HG03469 (cell line): ENCODE measurements around the gene TAP2.

Source experiments
- ATAC-seq: cut with Tn5 transposase; IDR thresholded peaks from one replicate; pipeline ENCODE4 v1.9.1; 2021; ENCODE audit warnings: mild to moderate bottlenecking, moderate library complexity, moderate number of reproducible peaks; ENCODE audit not compliant: unreplicated experiment

TAP2 gene

DNA sequence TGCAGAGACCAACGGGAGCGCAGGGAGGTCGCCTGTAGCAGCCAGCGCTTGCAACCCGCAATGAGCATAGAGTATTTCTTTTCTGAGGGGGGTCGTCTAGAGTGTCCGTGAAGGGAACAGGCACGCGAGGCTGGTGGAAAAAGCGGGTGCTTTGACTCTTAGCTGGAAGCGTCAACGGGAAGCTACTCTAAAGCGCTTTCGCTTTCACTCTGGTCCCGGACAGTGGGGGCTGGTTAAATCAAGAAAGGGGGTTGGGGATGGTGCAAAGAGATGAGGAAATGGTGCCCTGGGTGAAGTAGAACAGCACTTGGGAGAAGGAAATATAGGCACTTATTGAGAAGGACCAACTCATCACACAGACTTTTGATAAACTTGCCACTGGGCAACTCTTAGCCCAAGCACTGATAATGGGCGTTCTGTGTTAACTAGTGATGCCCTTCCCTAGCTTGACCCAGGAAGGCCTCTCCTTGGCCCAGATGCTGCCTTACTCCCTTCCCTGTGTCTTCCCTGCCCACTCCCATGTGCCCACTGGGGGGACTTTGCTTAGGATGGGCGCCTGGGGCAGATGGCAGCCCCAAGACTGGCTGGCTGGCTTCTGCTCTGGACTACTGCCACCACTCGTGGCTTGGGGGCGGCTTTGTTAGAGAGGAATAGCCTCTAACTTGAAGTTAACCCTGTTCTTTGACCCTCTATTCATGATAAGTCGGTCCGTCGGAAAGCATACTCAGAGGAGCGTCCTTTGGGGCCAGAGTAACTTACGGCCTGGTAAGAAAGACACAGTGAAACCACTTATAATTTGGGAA, 16.0 kb upstream of the TAP2 start:
- ATAC-seq = peak; percentile 2

GRCh38 chr6:32853541-32854375, 15.2 kb upstream of the TAP2 start, which contains the start of the genes PSMB9 and TAP1:
Gene PSMB9, plus strand, starts transcription at chr6:32854192. Its CDS starts 38 bp downstream, at chr6:32854230.
Gene TAP1, minus strand, starts transcription at chr6:32853704. Its CDS starts 68 bp downstream, at chr6:32853636.
- peak; percentile 57 for ATAC-seq

DNA sequence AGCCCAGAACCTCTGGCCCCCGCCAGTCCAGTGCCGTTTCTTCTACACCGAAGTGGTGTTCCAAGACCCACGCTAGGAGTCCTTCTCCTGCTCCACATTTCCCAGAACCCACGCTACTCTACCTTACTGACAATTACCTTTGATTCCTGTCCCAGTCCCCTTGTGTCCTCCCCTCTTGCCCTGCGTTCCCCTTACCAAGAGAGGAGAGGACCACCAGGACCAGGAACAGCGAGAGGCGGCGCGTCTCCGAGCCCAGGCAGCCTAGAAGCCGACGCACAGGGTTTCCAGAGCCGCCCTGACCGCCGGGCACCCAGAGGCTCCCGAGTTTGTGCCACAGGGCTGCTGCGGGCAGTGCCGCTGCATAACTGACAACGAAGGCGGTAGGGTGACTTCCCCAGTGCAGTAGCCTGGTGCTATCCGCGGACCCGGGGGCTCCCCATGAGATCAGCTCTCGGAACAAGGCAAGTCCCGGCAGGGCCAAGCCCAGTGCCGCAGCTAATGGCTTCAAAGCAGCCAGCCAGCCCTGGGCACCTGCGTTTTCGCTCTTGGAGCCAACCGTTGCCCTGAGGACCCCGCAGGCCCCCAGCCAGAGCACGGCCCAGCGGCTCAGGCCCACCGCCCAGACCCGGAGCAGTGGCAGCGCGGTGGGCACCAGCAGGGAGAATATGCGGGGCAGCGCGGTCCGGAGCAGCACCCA, 14.5 kb upstream of the TAP2 start:
- no peak for ATAC-seq

DNA sequence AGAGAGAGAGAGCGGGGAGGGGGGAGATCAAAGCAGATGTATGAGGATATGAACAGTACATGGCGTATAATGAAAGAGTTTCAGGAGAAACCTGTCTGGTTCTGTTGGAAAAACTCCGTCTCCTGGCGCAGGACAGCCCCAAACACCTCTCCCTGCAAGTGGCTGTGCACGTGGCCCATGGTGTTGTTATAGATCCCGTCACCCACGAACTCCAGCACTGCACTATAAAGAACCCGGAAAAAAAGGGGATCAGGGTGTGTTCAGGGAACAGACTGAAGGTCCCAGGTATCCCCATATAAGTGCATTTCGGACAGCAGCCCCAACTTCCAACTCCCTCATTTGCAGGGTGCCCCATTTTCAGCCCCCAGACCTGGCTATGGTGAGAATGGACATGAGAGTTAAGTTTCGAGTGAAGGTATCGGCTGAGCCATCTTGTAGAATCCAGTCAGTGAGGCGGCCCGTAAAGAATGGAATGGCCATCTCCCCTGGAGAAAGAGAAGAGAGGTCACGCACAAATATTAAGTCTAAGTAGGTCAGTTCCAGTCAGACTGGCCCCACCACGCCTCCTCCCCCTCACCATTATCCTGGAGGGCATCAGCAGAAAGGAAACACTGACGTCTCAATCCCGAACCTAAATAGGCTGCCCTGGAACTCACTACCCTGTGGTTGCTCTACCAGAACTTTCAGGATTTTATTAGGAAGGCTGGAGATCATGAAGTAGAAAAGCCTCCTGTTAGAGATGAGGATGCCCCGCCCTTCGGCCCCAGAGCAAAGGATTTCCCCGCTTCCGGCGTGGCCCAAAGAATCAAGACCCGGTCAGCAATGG, 13.7 kb upstream of the TAP2 start:
- ATAC-seq = no peak

- ATAC-seq = no peak
Measured at GRCh38 chr6:32851025-32851424, 12.5 kb upstream of the TAP2 start.

DNA sequence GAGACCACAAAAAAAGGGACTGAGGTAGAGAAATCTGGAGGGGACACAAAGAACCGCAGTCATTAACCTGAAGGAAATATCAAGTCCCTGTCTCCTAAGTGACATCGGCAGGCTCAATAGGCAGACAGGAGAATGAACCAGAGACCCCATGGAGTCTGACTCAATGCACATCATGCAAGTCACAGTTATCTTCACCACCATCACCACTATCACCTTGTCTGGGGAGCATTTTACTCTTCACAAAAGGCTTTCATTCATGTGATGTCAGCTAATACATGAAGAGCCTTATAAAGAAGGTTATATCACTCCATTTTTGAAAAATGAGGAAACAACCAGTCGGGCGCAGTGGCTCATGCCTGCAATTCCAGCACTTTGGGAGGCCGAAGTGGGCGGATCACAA, 10.6 kb upstream of the TAP2 start:
- ATAC-seq = no peak

DNA sequence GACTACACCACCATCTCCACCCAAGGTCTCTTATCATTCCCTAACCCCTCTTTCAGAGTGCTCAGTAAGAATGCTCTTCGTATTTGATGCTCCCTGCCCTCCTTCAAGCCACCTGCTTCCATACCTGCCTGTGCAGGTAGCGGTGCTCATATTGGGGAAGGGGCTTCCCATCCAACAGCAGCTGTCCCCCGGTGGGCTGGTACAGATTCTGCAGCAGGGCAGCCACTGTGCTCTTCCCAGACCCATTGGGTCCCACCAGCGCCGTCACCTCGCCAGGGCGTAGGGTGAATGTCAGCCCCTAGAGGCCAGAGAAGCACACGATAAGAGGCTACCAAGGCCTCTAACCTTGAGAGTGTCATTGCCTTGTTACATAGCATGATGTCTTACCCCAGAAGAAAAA, 9.3 kb upstream of the TAP2 start:
- no peak for ATAC-seq

GRCh38 chr6:32847004-32847403, 8.5 kb upstream of the TAP2 start:
- no peak for ATAC-seq

DNA sequence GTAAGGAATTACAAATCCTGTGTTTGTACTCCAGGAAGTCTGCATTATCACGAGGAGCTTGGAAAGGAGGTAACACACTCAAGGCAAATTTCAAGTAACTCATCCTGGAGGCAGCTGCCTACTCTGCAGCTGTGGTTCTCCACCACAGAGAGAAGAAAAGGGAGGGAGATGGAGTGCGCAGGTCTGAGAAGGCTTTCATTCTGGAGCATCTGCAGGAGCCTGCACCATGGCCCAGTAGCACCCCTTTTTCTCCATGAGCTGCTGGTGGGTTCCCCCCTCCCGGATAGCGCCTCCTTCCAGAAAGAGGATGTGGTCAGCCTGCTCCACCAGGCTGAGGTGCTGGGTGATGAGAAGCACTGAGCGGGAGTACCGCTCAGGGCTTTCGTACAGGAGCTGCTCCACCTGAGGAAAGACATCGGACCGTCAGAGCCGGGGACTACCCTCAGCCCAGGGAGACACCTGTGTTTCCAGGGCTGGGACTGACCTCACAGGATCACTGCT, 6.9 kb upstream of the TAP2 start:
- ATAC-seq = no peak

- ATAC-seq = no peak
Measured at GRCh38 chr6:32844839-32845383, 6.4 kb upstream of the TAP2 start.

GRCh38 chr6:32843979-32844838, 5.7 kb upstream of the TAP2 start, which contains the start of gene PSMB8:
Gene PSMB8, minus strand, starts transcription at chr6:32844047. Its CDS starts 51 bp downstream, at chr6:32843996.
- peak; percentile 41 for ATAC-seq

- no peak for ATAC-seq
Measured at GRCh38 chr6:32843331-32843978, 4.9 kb upstream of the TAP2 start.

DNA sequence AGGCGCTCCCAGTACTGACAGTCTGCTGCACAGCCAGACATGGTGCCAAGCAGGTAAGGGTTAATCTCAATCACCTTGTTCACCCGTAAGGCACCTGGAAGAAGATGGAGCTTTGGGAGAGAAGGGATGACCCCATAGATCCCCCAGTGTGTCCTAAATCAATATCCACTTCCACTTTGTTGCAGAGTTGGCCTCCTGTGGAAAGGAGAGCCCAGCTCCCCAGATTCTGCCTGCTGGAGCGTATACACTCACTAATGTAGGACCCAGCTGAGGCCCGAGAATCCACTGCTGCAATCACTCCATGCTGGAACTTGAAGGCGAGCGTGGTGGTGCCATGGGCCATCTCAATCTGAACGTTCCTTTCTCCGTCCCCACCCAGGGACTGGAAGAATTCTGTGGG, 4.2 kb upstream of the TAP2 start:
- ATAC-seq = no peak

DNA sequence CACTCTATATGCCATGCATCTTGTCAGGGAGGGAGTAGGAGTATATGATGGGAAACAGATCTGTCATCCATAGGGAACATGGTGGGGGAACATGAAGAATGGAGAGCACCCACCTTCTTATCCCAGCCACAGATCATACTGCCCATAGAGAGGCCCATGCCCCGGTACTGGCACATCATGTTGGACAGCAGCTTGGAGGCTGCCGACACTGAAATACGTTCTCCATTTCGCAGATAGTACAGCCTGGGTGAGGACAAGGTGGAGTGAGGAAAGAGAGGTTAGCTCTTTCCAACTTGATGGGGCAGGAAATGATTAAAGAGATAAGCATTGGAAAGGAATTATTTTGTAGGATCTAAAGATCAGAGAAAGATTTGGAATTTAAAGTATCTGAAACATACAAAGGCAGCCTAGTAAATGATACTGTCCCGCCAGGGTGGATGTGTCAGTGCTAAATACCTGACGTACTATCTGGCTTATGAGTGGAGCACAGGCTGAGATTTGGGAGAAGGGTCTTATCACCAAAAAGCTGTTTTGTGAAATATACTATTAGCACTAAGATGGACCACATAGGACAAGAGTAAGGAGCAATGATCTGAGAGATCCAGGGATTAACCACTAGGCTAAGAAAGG, 3.6 kb upstream of the TAP2 start:
- no peak for ATAC-seq

- no peak for ATAC-seq
Measured at GRCh38 chr6:32840604-32841246, 2.2 kb upstream of the TAP2 start.

GRCh38 chr6:32839356-32839755, 817 bp upstream of the TAP2 start:
- ATAC-seq = no peak

DNA sequence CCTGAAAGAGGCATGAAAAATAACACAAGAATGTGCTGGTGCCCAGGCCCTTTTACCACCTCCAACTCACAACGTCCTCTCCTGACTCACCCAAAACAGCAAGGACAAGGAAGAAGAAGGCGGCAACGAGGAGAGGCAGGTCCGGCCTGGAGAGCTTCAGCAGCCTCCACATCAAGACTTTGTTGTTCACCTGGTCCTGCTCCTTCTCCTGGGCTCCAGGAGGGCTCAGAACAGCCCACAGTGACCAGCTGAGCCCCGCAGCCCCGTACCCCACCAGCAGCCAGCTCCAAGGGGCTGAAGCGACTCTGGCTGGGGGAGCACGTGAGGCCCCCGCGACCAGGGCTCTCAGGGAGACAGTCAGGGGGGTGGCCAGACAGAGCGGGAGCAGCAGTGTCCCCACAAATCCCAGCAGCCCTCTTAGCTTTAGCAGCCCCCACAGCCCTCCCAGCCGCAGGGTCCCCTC, 857 bp downstream of the TAP2 start:
- no peak for ATAC-seq
